CD4-positive, alpha-beta T cell treated with Interleukin-4 for 1 hour (primary cell): ENCODE results near the gene CACNA1G.

ENCODE experiments used
- DNase-seq, 2 donors: peaks; one replicate each; pipeline ENCODE4 v3.0.0-alpha.2; 2020 to 2022

CACNA1G gene

DNA sequence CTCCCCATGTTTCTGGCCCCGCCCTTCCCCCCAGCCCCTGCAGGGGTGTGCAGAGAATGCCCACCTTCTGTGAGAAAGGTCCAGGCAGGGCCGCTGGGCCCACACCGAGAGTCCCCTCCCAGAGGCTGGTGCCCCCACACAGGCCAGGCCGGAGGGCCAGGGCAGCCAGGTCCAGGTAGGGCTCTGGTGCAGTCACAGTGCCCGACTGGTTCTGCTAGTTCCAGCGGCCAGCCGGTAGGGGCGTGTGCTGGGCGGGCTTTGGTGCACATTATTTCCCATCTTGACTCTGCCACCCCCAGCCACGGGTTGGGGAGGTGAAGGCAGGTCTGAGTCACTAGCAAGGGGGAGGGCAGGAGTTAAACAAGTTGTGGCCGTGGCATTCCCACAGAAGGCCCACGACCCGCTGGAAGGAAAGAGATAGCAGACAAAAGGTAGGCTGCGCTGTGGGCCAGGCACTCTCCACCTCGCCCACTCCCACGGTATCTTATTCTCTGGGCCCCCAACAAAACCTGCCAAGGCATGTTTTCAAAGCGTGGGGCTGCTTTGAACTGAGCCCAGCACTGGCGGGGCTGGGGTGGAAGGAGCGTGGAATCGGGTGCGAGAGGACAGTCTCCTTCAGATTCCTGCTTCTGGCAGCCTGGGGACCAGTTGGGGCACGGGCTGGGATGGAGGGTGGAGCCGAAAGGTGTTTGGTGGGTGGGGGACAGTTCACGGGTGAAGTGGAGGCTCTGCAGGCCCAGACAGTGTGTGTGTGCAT, 26.1 kb upstream of the CACNA1G start:
- no peak for DNase-seq

DNA sequence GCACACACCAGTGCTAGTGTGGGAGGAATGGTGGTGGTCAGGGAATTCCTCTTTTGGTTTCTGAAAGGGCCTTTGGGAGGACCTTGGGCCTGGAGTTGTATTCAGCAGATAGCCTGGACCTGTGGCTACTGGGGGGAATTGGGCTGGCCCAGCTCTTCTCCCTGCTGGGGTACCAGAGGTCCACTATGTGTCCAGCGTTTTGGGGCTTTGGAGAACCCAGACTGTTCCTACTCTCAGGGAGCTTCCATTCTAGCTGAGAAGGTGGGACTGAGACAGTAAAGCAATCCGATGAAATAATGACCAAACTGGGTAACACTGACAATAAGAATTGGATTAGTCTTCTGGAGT, 25.6 kb upstream of the CACNA1G start:
- DNase-seq = no peak

DNA sequence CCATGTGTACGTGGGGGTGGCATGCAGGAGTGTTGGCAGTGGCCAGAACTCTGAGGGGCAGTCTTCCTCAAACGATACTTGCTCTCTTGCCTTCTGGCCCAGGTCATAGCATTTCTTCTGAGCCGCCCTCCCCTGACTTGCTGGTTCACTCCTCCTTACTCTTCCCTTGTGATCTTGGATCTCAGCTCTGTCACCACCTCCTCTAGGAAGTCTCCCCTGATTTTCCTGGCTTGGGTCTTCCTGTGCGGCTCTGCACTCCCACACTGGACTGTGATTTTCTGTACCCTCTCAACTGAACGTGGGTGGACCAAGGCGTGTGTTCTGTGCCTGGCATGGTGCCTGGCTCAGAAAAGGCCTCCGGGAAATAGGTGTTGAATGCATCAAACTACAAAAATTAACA, 25.1 kb upstream of the CACNA1G start:
- no peak for DNase-seq

DNA sequence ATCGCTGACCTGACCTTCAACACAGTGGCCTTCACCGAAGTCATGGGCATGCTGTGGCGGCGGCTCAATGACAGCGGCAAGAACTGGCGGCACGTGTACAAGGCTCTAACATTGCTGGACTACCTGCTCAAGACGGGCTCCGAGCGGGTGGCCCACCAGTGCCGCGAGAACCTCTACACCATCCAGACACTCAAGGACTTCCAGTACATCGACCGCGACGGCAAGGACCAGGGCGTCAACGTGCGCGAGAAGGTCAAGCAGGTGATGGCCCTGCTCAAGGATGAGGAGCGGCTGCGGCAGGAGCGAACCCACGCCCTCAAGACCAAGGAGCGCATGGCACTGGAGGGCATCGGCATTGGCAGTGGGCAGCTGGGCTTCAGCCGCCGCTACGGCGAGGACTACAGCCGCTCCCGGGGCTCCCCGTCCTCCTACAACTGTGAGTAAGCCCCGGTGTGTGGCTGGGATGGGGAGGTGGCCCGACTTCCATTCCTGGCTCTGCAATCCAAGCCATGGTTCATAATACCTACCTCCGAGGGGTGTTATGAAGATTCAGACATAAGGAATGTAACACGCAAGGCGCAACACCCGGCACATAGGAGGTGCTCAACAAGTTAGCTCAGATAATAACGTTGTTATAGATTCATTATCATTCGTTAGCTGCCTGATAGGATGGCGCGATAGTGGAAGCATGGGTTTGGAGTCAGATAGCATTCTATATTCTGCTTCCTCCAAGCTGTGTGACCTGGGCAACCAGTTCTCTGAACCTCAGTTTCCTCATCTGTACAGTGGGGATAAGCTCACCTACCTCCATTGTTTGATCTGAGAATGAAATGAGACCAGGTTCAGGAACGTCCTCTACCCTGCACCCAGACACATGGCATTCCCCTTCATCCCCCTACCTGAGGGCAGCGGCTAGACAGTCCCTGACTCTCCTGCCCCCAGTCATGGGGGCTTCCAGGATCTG, 23.6 kb upstream of the CACNA1G start:
- DNase-seq = no peak

DNA sequence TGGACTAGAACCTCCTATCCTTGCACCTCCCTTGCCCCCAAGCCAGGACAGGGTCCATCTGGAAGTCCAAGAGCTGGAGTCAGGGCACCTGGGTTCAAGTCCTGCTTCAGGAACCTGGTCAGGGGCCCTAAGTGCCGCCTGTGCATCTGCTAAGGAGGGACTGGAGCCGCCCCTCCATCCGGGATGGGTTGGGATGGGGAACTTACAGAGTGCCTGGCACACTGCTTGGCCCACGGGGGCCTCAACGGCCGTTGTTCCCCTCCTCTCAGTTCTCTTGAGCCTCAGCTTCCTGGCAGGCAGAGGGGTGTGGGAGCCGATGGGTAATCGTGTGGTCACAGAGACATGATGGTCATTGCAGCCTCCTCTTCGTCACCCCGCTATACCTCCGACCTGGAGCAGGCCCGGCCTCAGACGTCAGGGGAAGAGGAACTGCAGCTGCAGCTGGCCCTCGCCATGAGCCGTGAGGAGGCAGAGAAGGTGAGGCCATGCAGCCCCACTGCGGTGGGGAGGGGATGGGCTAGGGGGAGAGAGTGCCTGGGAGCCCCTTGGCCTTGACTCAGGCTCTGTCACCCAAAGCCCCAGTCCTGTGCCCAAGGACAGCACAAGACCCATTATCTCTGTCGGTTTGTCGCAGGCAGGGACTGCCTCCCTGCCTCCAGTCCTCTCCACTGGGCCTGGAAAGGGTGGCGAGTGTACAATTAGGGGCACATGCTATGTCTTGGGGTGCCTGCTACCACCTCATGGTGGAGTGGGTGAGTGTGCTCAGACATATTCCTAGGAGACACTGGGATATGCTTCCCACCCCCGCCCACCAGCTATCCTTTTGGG, 22.6 kb upstream of the CACNA1G start:
- DNase-seq = no peak

DNA sequence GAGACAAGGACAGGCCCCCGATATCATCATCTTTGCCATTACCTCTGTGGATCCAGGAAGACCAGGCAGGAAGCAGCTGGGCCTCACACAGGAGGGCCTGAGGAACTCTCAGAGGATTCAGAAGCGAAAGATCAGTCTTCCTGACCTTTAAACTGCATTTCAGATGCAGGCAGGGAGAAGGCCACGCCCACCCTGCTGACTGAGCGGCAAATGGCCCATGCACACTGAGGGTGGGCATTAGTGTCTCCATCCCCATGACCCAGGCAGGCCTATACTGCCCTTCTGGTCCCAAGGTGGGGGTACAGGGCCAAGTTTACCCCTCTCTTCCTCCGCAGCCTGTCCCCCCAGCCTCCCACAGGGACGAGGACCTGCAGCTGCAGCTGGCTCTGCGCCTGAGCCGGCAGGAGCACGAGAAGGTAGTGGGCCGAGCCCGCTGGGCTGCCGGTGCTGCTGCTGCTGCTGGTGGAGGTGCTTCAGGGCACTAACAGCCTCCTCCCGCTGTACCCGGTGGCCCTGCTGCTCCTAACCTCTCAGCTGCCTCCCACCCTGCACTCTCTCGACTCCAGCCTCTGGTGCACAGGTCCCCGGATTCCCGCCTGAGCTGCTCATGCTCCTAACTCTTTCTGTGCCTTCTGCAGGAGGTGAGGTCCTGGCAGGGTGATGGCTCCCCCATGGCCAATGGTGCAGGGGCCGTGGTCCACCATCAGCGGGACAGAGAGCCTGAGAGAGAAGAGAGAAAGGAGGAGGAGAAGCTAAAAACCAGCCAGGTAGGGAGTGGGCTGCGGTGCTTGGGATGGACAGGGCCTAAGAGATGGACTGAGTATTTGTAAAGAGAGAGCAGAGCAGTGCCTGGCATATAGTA, 21.7 kb upstream of the CACNA1G start:
- no peak for DNase-seq

DNA sequence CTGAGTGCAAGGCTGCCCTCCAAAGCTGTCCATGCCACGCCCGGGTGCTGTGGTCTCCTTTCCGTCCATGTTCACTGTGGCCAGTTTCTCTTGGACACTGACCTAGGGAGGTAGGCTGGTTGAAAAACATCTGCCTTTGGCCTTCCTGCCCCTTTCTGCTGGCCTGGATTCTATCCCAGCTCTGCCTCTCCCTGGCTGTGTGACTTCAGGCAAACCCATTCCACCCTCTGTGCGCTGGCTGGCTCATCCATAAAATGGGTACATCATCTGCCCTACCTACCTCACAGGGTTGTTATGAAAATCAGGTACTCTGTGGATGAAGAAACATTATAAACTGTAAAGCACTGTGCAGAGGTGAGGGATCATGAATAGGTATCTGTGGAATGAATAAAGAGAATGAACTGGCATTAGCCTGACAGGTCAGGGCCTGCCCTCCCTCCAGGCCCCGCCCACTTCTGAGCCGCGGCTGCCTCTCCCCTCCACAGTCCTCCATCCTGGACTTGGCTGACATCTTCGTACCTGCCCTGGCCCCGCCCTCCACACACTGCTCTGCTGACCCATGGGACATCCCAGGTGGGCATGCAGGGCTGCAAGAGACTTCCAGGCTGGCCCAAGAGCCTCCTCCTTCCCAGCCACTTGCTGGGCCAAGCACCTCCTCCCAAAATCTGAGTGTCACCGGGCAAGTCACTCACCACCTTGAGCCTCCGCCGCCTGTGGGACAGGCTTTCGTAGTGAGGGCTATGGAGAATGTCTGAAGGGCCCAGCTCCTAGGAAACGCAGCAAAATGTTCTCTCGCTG, 20.6 kb upstream of the CACNA1G start:
- no peak for DNase-seq

DNA sequence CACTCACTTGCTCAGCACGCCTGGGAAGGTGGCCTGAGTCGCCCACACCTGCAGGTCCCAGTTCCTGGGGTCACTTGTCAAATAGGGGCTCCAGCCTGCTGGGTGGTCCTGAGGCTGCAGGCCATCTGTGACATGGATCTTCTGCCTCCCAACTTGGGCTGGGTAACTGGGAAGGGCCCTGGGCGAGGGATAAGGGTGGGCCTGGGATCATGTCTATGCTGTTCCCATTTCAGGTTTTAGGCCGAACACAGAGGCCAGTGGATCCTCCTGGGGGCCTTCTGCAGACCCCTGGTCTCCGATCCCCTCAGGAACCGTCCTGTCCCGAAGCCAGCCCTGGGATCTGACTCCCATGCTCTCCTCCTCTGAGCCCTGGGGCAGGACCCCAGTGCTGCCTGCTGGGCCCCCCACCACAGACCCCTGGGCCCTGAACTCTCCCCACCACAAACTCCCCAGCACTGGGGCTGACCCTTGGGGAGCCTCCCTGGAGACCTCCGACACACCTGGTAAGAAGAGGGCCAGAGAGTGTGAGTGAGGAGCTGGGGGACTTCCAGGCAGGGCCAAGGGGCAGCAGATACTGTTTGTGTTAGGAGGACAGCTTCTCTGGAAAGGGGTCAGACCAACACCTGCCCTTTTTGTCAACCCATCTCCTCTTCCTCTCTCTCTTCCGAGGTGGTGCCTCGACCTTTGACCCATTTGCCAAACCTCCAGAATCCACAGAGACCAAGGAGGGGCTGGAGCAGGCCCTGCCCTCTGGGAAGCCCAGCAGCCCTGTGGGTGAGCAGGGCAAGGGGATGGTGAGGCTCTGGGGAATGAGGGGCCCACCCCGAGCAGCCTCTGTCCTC, 19.7 kb upstream of the CACNA1G start:
- no peak for DNase-seq

DNA sequence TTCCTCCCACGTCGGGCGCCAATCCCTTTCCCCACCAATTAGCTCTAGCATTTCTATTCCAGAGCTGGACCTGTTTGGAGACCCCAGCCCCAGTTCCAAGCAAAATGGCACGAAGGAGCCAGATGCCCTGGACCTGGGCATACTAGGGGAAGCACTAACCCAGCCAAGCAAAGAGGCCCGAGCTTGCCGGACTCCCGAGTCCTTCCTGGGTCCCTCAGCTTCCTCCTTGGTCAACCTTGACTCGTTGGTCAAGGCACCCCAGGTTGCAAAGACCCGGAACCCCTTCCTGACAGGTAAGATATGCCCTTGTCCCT, 19.2 kb upstream of the CACNA1G start:
- no peak for DNase-seq

DNA sequence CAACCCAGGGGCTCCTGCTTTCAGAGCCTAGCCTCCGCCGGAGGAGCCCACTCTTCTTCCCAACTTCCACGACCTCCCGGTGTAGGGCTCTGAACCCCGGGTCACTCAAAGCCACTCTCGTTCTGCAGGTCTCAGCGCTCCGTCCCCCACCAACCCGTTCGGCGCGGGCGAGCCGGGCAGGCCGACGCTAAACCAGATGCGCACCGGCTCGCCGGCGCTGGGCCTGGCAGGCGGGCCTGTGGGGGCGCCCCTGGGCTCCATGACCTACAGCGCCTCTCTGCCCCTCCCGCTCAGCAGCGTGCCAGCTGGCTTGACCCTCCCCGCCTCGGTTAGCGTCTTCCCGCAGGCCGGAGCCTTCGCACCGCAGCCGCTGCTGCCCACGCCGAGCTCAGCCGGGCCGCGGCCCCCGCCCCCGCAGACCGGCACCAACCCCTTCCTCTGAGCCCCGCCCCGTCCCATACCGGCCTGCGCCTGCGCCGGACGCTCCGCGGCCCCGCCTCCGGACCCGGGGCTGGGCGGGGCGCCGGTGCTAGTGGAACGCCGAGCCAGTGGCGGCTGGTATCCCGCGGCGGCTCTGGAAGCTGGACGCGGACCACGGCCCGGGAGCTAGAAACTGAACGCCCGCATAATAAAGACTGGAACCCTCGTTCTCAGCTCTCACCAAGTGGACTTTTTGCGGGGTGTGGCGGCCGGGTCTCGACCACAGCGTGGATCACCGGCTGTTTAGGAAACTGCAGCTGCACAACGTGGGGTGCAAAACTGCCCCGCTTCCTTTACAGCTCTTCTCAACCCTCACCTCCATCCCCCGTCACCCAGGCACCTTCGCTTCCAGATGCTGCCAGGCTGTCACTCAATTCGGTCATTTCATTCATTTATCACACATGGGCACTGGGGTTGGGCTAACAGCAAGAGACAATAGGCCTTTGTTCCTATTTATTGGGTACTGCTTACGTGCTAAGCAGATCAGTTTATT, 18.5 kb upstream of the CACNA1G start:
- peak; percentile 75 to 81 for DNase-seq

DNA sequence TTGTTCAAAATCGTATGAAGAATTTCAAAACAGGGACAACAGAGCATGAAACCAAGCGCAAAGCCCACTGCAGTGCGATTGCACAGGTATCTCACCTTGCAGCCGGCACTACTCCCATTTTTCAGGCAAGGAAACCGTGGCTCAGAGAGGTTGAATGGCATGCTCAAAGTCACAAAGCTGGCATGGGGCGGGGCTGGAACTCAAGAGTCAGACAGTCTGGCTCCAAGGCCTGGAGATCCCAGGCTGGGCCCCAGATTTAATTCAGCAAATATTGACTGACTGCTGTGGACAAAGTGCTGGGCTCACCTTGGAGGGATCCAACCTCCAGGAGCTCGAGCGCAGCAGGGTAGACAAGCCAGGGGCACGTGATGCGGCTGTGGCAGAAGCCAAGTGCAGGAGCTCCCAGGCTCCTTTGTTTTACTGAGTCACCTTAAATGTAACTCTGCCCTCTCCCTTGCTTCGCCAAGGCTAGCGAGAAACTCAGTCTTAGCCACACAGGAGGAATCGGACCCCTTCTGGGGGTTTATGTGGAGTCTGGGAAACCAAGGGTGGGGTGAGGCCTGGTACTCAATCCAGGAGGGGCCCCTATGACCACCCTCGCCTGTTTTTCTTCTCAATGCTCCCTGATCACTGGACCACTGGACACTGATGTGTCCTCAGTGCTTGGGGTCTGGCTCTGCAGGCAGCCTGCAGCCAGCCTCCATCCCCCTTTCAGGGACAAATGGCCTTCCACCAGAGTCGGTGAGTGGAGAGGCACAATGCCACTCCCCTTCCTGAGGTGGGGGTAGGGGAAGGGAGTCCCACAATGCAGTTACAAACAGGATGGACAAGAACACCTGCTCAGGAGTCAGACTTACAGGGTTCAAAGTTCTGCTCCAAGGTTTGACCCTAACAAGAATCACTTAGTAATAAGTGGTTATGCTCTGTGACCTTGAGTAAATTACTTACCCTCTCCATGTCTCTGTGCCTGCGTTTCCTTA, 17.4 kb upstream of the CACNA1G start:
- no peak for DNase-seq

DNA sequence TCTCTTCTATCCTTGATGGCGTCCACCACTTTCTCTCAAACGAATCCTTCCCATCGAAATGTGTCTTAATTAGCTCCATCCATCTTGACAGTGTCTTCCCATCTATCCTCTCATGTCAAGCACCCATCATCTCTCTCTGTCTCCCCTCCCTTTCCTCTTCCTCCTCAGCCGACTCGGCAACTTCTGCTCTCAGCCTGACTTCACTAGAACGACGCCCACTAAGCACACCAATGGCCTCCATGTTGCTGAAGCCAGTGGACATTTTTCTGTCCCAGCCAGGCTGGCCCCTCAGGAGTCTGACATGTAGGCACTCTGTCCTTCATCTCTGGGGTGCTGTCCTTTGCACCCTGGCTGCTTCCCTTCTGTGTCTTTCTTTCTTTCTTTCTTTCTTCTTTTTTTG, 16.0 kb upstream of the CACNA1G start:
- no peak for DNase-seq

DNA sequence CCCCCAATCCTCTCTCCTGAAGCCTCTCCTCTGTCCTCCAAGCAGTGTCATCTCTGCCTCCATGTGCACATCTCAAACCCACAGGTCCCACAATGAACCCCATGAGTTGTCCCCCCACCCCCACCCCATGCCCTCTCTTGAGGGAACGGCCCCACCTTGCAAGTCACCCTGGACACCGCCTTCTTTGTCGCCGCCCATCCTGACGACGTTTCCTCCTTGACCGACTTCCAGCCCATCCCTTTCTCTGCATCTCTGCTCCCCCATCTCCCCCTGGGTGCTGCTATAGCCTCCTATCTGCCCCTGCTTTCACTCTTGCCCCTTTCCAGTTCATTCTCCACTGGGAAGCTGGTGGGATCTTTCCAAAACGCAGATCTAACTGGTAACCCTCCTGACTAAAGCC, 15.2 kb upstream of the CACNA1G start:
- no peak for DNase-seq

DNA sequence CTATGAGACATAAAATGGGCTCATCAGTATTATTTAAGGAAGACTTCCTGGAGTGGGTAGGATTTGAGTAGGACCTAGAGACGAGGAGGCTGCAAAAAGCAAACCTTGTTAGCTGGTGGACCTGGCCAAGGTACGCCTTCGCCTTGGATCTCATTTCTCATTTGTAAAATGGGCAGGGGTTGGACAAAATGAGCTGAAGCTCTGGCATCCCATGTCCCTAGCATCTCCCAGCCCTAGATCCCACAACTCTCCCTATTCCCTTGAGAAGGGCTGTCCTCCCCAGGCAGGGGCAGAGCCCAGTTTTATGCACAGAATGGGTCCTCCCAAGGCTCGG, 13.8 kb upstream of the CACNA1G start:
- no peak for DNase-seq

DNA sequence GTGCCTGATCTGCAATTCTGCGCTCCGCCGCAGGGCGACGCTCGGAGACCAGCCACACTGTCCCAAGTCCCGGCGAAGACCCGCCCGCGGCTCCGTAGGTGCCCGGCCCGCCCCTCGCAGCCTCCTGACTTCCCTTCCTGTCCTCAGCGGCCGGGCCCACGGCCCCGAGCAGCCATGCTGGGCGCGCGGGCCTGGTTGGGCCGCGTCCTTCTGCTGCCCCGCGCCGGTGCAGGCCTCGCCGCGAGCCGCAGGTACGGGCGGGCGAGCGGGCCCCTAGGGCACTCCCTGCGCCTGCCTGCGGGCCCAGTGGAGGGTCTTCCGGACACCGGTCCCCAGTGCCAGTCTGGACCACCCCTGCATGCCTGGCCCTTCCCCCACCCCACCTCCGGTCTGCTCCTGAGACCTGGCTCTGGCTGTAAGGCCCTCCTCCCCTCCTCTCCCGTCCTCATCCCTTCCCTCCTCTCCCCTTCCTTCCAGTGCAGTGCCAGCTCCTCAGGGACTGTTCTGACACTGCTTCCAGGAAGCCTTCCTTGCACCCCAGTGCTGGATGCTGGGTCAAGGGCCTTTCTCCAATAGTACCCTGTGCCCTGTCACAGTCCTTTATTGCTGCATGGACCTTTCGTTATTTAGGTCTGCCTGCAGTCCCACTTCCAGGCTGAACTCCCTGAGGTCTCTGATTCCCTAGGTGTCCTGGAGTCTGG, 13.3 kb upstream of the CACNA1G start, which contains the start of gene SPATA20:
SPATA20 (plus strand) TSS at position 140 of the 701 bp plus-strand sequence; CDS start at position 175, 35 bp downstream.
- peak; percentile 85 to 90 for DNase-seq

DNA sequence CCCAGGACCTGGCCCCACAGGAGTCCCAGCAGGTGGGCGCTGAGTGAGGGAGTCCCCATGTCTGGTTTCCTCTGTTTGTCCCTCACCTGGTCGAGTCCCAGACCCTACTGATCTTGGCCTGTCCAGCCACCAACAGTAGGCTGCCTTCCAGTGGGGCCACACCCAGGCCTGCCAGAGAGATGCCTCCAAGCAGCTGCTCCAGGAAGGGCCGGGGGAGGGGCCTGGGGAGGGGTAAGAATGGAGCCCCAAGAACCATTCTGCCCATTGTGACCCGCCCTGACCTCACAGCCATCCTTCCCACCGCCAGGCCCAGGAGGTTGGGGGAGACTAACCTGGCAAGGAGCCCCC, 12.8 kb upstream of the CACNA1G start:
- no peak for DNase-seq

DNA sequence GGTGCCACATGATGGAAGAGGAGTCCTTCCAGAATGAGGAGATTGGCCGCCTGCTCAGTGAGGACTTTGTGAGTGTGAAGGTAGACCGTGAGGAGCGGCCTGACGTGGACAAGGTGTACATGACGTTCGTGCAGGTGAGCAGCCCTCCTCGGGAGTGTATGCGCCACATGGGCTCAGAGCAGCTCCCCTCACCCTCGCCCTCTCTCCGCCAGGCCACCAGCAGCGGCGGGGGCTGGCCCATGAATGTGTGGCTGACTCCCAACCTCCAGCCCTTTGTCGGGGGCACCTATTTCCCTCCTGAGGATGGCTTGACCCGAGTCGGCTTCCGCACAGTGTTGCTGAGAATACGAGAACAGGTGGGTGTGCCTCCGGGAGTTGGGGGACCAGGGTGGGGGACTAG, 11.7 kb upstream of the CACNA1G start:
- DNase-seq = no peak
